Measurements from ENCODE around the gene SGCA. TPM values are rescaled to one million over a fixed set of nuclear protein-coding genes. Genes with fewer than 3 reads are reported as not detected.

Gene SGCA
- total RNA-seq, 2 donors from 2014 or later, result 0.42 TPM; not detected in 1

GRCh38 chr17:50218071-50218759 is 52.4 kb downstream of the SGCA start:
- Mint-ChIP-seq H3K9me3 (no peaks in the 10 kb centered on the region), H3K27ac (no peak overlapping the region), H3K27me3 (peaks cover 17 to 29% of the 10 kb centered on the region in 2 donors), H3K36me3 (no peaks in the 10 kb centered on the region), H3K4me1 (ENCODE audit: low read depth in 2 of 2) (peaks cover 2 to 7% of the 10 kb centered on the region in 2 donors), H3K4me3 (no peak overlapping the region)
- DNase-seq (ENCODE audit: low spot score) (no peak), ATAC-seq (no peak)

GRCh38 chr17:50218771-50219315 is 53.0 kb downstream of the SGCA start:
- peaks cover 0 to 5% of the 10 kb centered on the region in 2 donors for H3K4me1 Mint-ChIP-seq (ENCODE audit: low read depth in 2 of 2)
- H3K9me3 Mint-ChIP-seq, result no peaks in the 10 kb centered on the region
- no peak for ATAC-seq
- H3K4me3 Mint-ChIP-seq, result no peak overlapping the region
- no peak for DNase-seq (ENCODE audit: low spot score)
- H3K27me3 Mint-ChIP-seq, result peaks cover 20 to 29% of the 10 kb centered on the region in 2 donors
- H3K27ac Mint-ChIP-seq, result no peak overlapping the region
- no peaks in the 10 kb centered on the region for H3K36me3 Mint-ChIP-seq

GRCh38 chr17:50219342-50219741 is 53.5 kb downstream of the SGCA start:
- Mint-ChIP-seq H3K9me3 (no peaks in the 10 kb centered on the region), H3K36me3 (no peaks in the 10 kb centered on the region), H3K4me3 (no peak overlapping the region), H3K27ac (no peak overlapping the region), H3K4me1 (ENCODE audit: low read depth in 2 of 2) (peaks cover 0 to 5% of the 10 kb centered on the region in 2 donors), H3K27me3 (peaks cover 18 to 25% of the 10 kb centered on the region in 2 donors)
- DNase-seq (ENCODE audit: low spot score) (no peak), ATAC-seq (no peak)

- H3K9me3 Mint-ChIP-seq, result no peaks in the 10 kb centered on the region
- H3K4me3 Mint-ChIP-seq, result no peak overlapping the region
- H3K27me3 Mint-ChIP-seq, result peaks cover 15 to 18% of the 10 kb centered on the region in 2 donors
- ATAC-seq (no peak), DNase-seq (ENCODE audit: low spot score) (no peak)
- H3K27ac Mint-ChIP-seq, result no peak overlapping the region
- H3K36me3 Mint-ChIP-seq, result no peaks in the 10 kb centered on the region
- H3K4me1 Mint-ChIP-seq (ENCODE audit: low read depth in 2 of 2), result peaks cover 0 to 5% of the 10 kb centered on the region in 2 donors
Observed at GRCh38 chr17:50219939-50220465, 54.2 kb downstream of the SGCA start.

- no peaks in the 10 kb centered on the region for H3K36me3 Mint-ChIP-seq
- H3K4me1 Mint-ChIP-seq (ENCODE audit: low read depth in 2 of 2), result peaks cover 0 to 5% of the 10 kb centered on the region in 2 donors
- H3K4me3 Mint-ChIP-seq, result no peak overlapping the region
Observed at GRCh38 chr17:50220811-50221210, 55.0 kb downstream of the SGCA start.

GRCh38 chr17:50221266-50221863 is 55.6 kb downstream of the SGCA start:
- peaks cover 0 to 5% of the 10 kb centered on the region in 2 donors for H3K4me1 Mint-ChIP-seq (ENCODE audit: low read depth in 2 of 2)
- no peaks in the 10 kb centered on the region for H3K9me3 Mint-ChIP-seq
- peaks cover 11 to 15% of the 10 kb centered on the region in 2 donors for H3K27me3 Mint-ChIP-seq
- H3K4me3 Mint-ChIP-seq, result no peak overlapping the region
- H3K36me3 Mint-ChIP-seq, result no peaks in the 10 kb centered on the region
- peak in 1 of 2 donors; percentile 46 for ATAC-seq
- DNase-seq (ENCODE audit: low spot score), result no peak
- no peak overlapping the region for H3K27ac Mint-ChIP-seq

More at GRCh38 chr17:50220811-50221210, 55.0 kb downstream of the SGCA start:
- H3K9me3 Mint-ChIP-seq, result no peaks in the 10 kb centered on the region
- DNase-seq (ENCODE audit: low spot score) (no peak), ATAC-seq (no peak)
- H3K27me3 Mint-ChIP-seq, result peaks cover 11 to 15% of the 10 kb centered on the region in 2 donors
- no peak overlapping the region for H3K27ac Mint-ChIP-seq

GRCh38 chr17:50221864-50222545 is 56.2 kb downstream of the SGCA start:
- Mint-ChIP-seq H3K27me3 (peaks cover 13% of the 10 kb centered on the region in 2 donors), H3K36me3 (no peaks in the 10 kb centered on the region), H3K4me1 (ENCODE audit: low read depth in 2 of 2) (peaks cover 0 to 5% of the 10 kb centered on the region in 2 donors), H3K27ac (no peak overlapping the region), H3K9me3 (no peaks in the 10 kb centered on the region), H3K4me3 (no peak overlapping the region)
- ATAC-seq (no peak), DNase-seq (ENCODE audit: low spot score) (no peak)

GRCh38 chr17:50222922-50223321 is 57.1 kb downstream of the SGCA start:
- H3K27ac Mint-ChIP-seq, result no peak overlapping the region
- no peak for ATAC-seq
- no peaks in the 10 kb centered on the region for H3K9me3 Mint-ChIP-seq
- peaks cover 0 to 5% of the 10 kb centered on the region in 2 donors for H3K4me1 Mint-ChIP-seq (ENCODE audit: low read depth in 2 of 2)
- H3K4me3 Mint-ChIP-seq, result no peak overlapping the region
- DNase-seq (ENCODE audit: low spot score), result no peak
- no peaks in the 10 kb centered on the region for H3K36me3 Mint-ChIP-seq
- peaks cover 8 to 11% of the 10 kb centered on the region in 2 donors for H3K27me3 Mint-ChIP-seq

Other genes with a start within 250 kb of the SGCA start
- under 1 TPM; 0.45 to 0.71 TPM for gene DLX4, start 196.8 kb upstream of the SGCA start, total RNA-seq
- not detected for gene DLX3, start 170.8 kb upstream of the SGCA start, total RNA-seq
- 10 to 100 TPM; 13.7 to 13.9 TPM for gene ITGA3, start 109.9 kb upstream of the SGCA start, total RNA-seq
- 10 to 100 TPM; 11.8 to 13.7 TPM for gene PDK2, start 70.7 kb upstream of the SGCA start, total RNA-seq
- 1 to 10 TPM; 2.6 to 5.0 TPM for gene SAMD14, start 35.8 kb upstream of the SGCA start, total RNA-seq
- gene PPP1R9B, start 15.3 kb upstream of the SGCA start, total RNA-seq, result 100 to 1,000 TPM in 1 of 2 donors, 10 to 100 TPM in 1; 96.0 to 110 TPM
- 1 to 10 TPM in 1 of 2 donors, not detected in 1; 1.7 TPM for gene COL1A1, start 35.6 kb downstream of the SGCA start, total RNA-seq
- not detected for gene TMEM92, start 108.5 kb downstream of the SGCA start, total RNA-seq
- 10 to 100 TPM; 19.6 to 27.1 TPM for gene XYLT2, start 180.1 kb downstream of the SGCA start, total RNA-seq
- gene MRPL27, start 207.2 kb downstream of the SGCA start, total RNA-seq, result 10 to 100 TPM; 62.7 to 77.7 TPM
- gene EME1, start 207.2 kb downstream of the SGCA start, total RNA-seq, result 10 to 100 TPM; 15.8 to 40.2 TPM
- gene LRRC59, start 231.5 kb downstream of the SGCA start, total RNA-seq, result 100 to 1,000 TPM in 1 of 2 donors, 10 to 100 TPM in 1; 90.8 to 138 TPM